OCI-LY1 (cell line): Measurements from ENCODE around the gene PSENEN.

Experiments
- H2AFZ ChIP-seq: fragments of 200-600 bp; sonication (generic), shearing (Covaris generic); 2 replicates; pipeline ENCODE4 v1.6.0; 2014; ENCODE audit warnings: antibody characterized with exemption, mild to moderate bottlenecking, low read length
- H3F3A ChIP-seq: fragments of 200-600 bp; sonication (generic), shearing (Covaris generic); 2 replicates; pipeline ENCODE4 v1.6.0; 2014; ENCODE audit warnings: mild to moderate bottlenecking, antibody characterized with exemption, low read length, moderate library complexity; ENCODE audit not compliant: insufficient read depth
- H3K27ac ChIP-seq: fragments of 200-600 bp; sonication (generic); 2 replicates; pipeline ENCODE4 v1.5.1; 2014; ENCODE audit warnings: low read length, mixed run types, mild to moderate bottlenecking, low read depth; ENCODE audit not compliant: poor library complexity, severe bottlenecking
- H3K27me3 ChIP-seq: fragments of 200-600 bp; sonication (generic); 2 replicates; pipeline ENCODE4 v1.6.0; 2014; ENCODE audit warnings: antibody characterized with exemption, mild to moderate bottlenecking, low read length, moderate library complexity; ENCODE audit not compliant: insufficient read depth
- H3K36me3 ChIP-seq: fragments of 200-600 bp; sonication (generic); 2 replicates; pipeline ENCODE4 v1.6.1; 2014; ENCODE audit warnings: mild to moderate bottlenecking, antibody characterized with exemption, low read length, moderate library complexity, mixed read lengths; ENCODE audit not compliant: insufficient read depth
- H3K4me1 ChIP-seq: fragments of 200-600 bp; sonication (generic); 2 replicates; pipeline ENCODE4 v1.5.1; 2014; ENCODE audit warnings: mild to moderate bottlenecking, low read length, moderate library complexity; ENCODE audit not compliant: insufficient read depth, severe bottlenecking
- H3K4me2 ChIP-seq: fragments of 200-600 bp; sonication (generic), shearing (Covaris generic); 2 replicates; pipeline ENCODE4 v1.6.1; 2014; ENCODE audit warnings: low read length
- H3K4me3 ChIP-seq: fragments of 200-600 bp; sonication (generic); 2 replicates; pipeline ENCODE4 v1.5.1; 2014; ENCODE audit warnings: low read length, low read depth, mild to moderate bottlenecking, mixed read lengths; ENCODE audit not compliant: poor library complexity, severe bottlenecking
- H3K79me2 ChIP-seq: fragments of 200-600 bp; shearing (Covaris generic); 2 replicates; pipeline ENCODE4 v1.6.1; 2016; ENCODE audit warnings: mixed run types, low read length, mixed read lengths; ENCODE audit not compliant: insufficient read depth
- H3K9ac ChIP-seq: fragments of 200-600 bp; sonication (generic), shearing (Covaris generic); 2 replicates; pipeline ENCODE4 v1.6.1; 2014; ENCODE audit warnings: mild to moderate bottlenecking, low read length, mixed read lengths
- H3K9me2 ChIP-seq: fragments of 200-600 bp; sonication (generic), shearing (Covaris generic); 2 replicates; pipeline ENCODE4 v1.6.1; 2014; ENCODE audit warnings: low read depth, mild to moderate bottlenecking, low read length, mixed read lengths
- H3K9me3 ChIP-seq: fragments of 200-600 bp; shearing (Covaris generic); 2 replicates; pipeline ENCODE4 v1.6.1; 2014; ENCODE audit warnings: low read length, mixed read lengths
- H4K20me1 ChIP-seq: fragments of 200-600 bp; sonication (generic), shearing (Covaris generic); 2 replicates; pipeline ENCODE4 v1.6.0; 2016; ENCODE audit warnings: mild to moderate bottlenecking, low read length; ENCODE audit not compliant: insufficient read depth
- CTCF ChIP-seq: fragments of 200-600 bp; sonication (generic), shearing (Covaris generic); IDR thresholded peaks from 2 replicates; pipeline ENCODE4 v1.5.1; 2017; ENCODE audit warnings: mild to moderate bottlenecking, antibody characterized with exemption, low read length, moderate library complexity, mixed read lengths
- EZH2 ChIP-seq: fragments of 200-600 bp; sonication (generic), shearing (Covaris generic); IDR thresholded peaks from 2 replicates; pipeline ENCODE4 v1.8.0; 2017; ENCODE audit warnings: borderline replicate concordance, mixed run types, mild to moderate bottlenecking, antibody characterized with exemption, low read length, moderate library complexity, mixed read lengths

PSENEN gene

GRCh38 chr19:35734273-35734672 lies 11.2 kb upstream of the PSENEN start:
- Histone ChIP-seq H3K9me3 (no peaks in the 10 kb centered on the region), H3K27ac (no peak overlapping the region), H3F3A (no peaks in the 10 kb centered on the region), H2AFZ (no peak overlapping the region), H3K27me3 (no peaks in the 10 kb centered on the region), H3K4me2 (no peak overlapping the region), H3K36me3 (peaks cover 91% of the 10 kb centered on the region), H4K20me1 (no peaks in the 10 kb centered on the region), H3K4me3 (no peak overlapping the region), H3K9ac (no peak overlapping the region), H3K9me2 (no peaks in the 10 kb centered on the region), H3K79me2 (no peaks in the 10 kb centered on the region), H3K4me1 (no peaks in the 10 kb centered on the region)
- no peak for TF ChIP-seq CTCF
- TF ChIP-seq EZH2 = no peak

GRCh38 chr19:35734889-35735288 lies 10.6 kb upstream of the PSENEN start:
- Histone ChIP-seq H3K9me2 (no peaks in the 10 kb centered on the region), H3K27me3 (no peaks in the 10 kb centered on the region), H3K36me3 (peaks cover 85% of the 10 kb centered on the region), H3F3A (no peaks in the 10 kb centered on the region), H3K4me1 (peaks cover 4% of the 10 kb centered on the region), H3K9ac (no peak overlapping the region), H3K4me3 (no peak overlapping the region), H3K27ac (no peak overlapping the region), H3K4me2 (no peak overlapping the region), H2AFZ (no peak overlapping the region), H4K20me1 (no peaks in the 10 kb centered on the region), H3K79me2 (no peaks in the 10 kb centered on the region), H3K9me3 (no peaks in the 10 kb centered on the region)
- TF ChIP-seq CTCF (no peak), EZH2 (no peak)

- Histone ChIP-seq H3K9ac (no peak overlapping the region), H3K9me3 (no peaks in the 10 kb centered on the region), H3K4me2 (no peak overlapping the region), H2AFZ (no peak overlapping the region), H3K4me3 (no peak overlapping the region), H3K9me2 (no peaks in the 10 kb centered on the region), H3K79me2 (no peaks in the 10 kb centered on the region), H3K4me1 (peaks cover 22% of the 10 kb centered on the region), H3F3A (no peaks in the 10 kb centered on the region), H3K36me3 (peaks cover 62% of the 10 kb centered on the region), H3K27ac (no peak overlapping the region), H4K20me1 (no peaks in the 10 kb centered on the region), H3K27me3 (no peaks in the 10 kb centered on the region)
- TF ChIP-seq EZH2 = no peak
- peak; percentile 21; the same call in 1 of the 2 replicates for TF ChIP-seq CTCF
These were observed 8.3 kb upstream of the PSENEN start for GRCh38 chr19:35736913-35737886.
